HG03571 (cell line): ENCODE measurements around the gene SSUH2.
"Not testable (repeated sequence)": the region's sequence is repeated elsewhere in the genome, so short reads cannot be mapped to it uniquely, and the experiment has no call there.

Experiments used
- ATAC-seq: cut with Tn5 transposase; IDR thresholded peaks from one replicate; pipeline ENCODE4 v1.9.1; 2021; ENCODE audit not compliant: unreplicated experiment

Gene SSUH2, protein sequence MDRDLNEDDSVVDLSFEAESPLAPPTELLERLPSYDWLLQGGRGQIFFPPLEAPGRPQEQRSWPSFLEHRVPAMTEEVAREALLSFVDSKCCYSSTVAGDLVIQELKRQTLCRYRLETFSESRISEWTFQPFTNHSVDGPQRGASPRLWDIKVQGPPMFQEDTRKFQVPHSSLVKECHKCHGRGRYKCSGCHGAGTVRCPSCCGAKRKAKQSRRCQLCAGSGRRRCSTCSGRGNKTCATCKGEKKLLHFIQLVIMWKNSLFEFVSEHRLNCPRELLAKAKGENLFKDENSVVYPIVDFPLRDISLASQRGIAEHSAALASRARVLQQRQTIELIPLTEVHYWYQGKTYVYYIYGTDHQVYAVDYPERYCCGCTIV

GRCh38 chr3:8644748-8645390, at the start of gene SSUH2:
Gene SSUH2, minus strand, starts transcription at chr3:8644798. Its CDS starts 40 bp downstream, at chr3:8644758.
- no peak for ATAC-seq

GRCh38 chr3:8691295-8691694, 46.7 kb upstream of the SSUH2 start:
- ATAC-seq = not testable (repeated sequence)

DNA sequence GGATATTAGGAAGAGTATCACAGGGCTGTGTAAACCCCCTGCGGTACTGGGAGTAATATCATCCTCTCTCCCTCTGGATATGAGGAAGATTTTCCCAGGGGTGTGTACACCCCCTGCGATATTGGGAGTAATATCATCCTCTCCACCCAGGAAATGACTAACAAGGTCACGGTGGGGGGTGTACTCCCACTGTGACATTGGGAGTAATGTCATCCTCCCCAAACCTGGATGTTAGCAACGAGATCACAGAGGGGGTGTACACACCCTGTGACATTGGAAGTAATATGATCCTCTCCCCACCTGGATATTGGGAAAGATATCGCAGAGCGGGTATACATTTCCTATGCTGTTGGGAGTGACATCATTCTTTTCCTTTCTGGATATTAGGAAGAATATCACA, 40.4 kb upstream of the SSUH2 start:
- not testable (repeated sequence) for ATAC-seq

DNA sequence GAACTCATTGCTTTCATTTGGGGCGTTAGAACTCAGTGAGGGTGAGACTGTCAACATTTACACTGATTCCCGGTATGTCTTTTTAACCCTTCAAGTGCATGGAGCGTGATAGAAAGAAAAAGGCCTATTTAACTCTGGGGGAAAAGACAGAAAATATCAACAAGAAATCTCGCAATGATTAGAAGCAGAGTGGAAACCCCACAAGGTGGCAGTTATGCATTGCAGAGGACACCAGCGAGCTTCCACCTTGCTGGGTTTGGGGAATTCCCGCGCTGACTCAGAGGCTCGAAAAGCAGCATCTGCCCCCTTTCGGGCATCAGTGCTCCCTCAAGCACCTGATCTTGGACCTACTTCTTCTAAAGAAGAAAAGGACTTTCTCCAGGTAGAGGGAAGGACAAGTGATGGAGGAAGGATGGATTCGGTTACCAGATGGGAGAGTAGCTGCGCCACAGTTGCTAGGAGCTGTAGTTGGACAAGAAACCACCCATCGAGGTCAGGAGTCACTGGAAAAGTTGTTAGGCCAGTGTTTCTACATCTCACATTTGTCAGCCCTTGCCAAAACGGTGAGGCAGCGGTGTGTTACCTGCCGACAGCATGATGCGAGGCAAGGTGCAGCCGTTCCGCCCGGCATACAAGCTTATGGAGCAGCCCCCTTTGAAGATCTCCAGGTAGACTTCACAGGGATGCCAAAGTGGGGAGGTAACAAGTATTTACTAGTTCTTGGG, 38.4 kb upstream of the SSUH2 start:
- ATAC-seq = not testable (repeated sequence)

- not testable (repeated sequence) for ATAC-seq
Measured at GRCh38 chr3:8681881-8682538, 37.4 kb upstream of the SSUH2 start.

GRCh38 chr3:8681349-8681748, 36.8 kb upstream of the SSUH2 start:
- no peak for ATAC-seq

DNA sequence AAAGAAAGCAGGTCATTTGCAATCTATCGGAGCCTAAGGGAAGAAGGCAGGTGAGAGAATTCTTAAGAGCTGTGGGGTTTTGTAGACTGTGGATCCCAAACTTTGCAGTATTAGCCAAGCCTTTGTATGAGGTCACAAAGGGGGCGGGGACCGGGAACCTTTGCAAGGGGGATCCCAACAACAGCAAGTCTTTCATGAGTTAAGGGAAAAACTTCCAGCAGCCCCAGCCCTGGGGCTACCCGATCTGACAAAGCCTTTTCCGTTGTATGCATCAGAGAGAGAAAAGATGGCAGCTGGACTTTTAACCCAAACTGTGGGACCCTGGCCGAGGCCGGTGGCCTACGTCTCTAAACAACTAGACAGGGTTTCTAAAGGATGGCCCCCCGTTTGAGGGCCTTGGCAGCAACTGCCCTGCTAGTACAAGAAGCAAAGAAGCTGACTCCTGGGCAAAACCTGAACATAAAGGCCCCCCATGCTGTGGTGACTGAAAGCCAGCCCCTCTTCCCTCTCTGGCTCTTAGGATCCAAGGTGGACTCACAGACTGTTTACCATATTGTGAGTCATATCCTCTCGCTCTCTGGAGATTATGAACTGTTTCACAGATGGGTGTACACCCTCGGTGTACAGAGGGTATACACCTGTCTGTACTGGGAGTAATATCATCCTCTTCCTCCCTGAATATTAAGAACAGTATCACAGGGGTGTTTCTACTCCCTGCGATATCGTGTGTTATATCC, 35.4 kb upstream of the SSUH2 start:
- not testable (repeated sequence) for ATAC-seq

DNA sequence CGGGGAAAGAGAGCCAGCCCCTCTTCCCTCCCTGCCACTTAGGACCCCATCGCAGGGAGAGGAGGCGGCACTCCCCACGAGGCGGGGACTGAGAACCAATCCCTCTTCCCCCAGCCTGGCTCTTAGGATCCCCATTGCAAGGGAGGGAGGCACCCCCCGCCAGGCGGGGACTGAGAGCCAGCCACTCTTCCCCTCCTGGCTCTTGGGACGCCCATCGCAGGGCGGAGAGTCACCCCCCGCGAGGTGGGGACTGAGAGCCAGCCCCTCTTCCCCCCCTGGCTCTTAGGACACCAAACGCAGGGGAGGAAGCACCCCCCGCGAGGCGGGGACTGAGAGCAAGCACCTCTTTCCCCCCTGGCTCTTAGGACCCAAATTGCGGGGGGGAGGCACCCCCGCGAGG, 34.2 kb upstream of the SSUH2 start:
- no peak for ATAC-seq

- ATAC-seq = not testable (repeated sequence)
Measured at GRCh38 chr3:8677258-8677657, 32.7 kb upstream of the SSUH2 start.

DNA sequence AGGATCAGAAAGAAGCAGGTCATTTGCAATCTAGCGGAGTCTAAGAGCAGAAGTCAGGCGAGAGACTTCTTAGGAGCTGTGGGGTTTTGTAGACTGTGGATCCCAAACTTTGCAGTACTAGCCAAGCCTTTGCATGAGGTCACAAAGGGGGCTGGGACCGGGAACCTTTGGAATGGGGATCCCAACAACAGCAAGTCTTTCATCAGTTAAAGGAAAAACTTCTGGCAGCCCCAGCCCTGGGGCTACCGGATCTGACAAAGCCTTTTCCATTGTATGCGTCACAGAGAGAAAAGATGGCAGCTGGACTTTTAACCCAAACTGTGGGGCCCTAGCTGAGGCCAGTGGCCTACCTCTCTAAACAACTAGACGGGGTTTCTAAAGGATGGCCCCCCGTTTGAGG, 31.0 kb upstream of the SSUH2 start:
- not testable (repeated sequence) for ATAC-seq

DNA sequence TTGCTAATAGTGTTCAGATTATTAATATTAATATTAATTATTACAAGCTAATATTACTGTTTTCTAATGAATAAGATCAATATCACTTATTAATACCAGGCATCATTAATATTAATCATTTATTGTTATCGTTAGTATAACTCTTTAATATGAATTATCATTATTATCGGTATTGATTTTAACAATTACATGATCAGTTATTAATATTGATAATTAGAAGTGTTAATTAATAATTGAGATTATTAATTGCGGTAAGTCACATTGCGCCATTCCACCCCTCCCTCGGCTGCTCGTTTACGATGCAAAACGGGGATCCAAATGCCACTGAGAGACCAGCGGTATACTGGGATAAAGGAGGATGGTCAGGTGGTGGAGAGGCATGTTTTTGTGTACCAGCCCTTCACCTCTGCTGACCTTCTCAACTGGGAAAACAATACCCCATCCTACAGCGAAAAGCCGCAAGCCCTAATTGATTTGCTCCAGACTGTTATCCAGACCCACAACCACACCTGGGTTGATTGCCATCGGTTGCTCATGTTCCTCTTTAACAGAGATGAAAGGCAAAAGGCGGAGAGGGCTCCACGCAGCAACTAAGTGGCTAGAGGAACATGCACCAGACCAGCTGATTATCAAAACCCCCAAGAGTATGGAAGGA, 28.6 kb upstream of the SSUH2 start:
- ATAC-seq = no peak

- ATAC-seq = no peak
Measured at GRCh38 chr3:8669019-8669418, 24.4 kb upstream of the SSUH2 start.

DNA sequence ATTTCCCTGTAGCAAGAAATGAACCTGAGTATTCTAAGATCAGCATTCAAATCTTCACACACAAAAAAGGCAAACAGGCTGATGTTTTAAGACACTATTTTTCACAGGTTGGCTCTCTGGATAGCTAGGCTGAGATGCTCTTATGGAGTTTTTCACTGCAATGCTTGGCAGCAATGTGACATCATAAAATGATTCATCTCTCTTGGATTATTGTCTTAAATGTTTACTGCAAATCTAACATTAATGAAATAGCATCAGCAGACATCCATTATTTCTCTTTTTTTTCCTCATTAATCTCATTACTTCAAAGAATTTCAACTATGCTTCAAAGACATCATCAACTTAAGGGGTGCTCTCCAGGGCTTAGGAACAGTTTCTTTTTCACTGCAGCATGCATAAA, 23.6 kb upstream of the SSUH2 start:
- ATAC-seq = no peak

GRCh38 chr3:8667463-8668091, 23.0 kb upstream of the SSUH2 start:
- ATAC-seq = no peak

GRCh38 chr3:8665407-8665896, 20.9 kb upstream of the SSUH2 start:
- ATAC-seq = peak; percentile 69

- ATAC-seq = no peak
Measured at GRCh38 chr3:8663177-8664061, 18.8 kb upstream of the SSUH2 start.

- ATAC-seq = no peak
Measured at GRCh38 chr3:8662594-8662993, 18.0 kb upstream of the SSUH2 start.
